ENCODE data around the gene FAM20C. TPM values are rescaled to one million over a fixed set of nuclear protein-coding genes. Genes with fewer than 3 reads are reported as not detected.
"Not testable (repeated sequence)": the region's sequence is repeated elsewhere in the genome, so short reads cannot be mapped to it uniquely, and the experiment has no call there.

FAM20C gene
- total RNA-seq, 1 donor from 2014 or later: 90.8 TPM

DNA sequence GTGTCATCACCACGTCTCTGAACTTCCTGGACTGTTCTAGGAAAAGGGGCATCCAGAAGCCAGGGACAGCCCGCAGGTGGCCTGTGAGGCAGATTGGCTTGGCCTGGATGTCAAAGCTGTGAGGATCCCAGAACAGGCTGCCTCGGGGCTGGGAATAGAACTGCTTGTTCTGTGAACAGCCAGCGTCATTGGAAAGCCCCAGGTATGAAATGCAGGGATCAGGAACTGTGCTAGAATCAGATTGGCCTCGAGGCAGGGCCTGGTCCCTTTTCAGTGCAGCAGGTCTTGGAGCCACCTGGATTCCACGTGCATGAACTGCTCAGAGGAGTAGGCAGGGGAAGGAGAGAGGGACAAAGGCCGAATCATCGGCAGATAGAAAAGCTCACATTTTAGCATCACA is 44.6 kb downstream of the FAM20C start:
- TF ChIP-seq, protein P1, sequence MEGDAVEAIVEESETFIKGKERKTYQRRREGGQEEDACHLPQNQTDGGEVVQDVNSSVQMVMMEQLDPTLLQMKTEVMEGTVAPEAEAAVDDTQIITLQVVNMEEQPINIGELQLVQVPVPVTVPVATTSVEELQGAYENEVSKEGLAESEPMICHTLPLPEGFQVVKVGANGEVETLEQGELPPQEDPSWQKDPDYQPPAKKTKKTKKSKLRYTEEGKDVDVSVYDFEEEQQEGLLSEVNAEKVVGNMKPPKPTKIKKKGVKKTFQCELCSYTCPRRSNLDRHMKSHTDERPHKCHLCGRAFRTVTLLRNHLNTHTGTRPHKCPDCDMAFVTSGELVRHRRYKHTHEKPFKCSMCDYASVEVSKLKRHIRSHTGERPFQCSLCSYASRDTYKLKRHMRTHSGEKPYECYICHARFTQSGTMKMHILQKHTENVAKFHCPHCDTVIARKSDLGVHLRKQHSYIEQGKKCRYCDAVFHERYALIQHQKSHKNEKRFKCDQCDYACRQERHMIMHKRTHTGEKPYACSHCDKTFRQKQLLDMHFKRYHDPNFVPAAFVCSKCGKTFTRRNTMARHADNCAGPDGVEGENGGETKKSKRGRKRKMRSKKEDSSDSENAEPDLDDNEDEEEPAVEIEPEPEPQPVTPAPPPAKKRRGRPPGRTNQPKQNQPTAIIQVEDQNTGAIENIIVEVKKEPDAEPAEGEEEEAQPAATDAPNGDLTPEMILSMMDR (IDR thresholded peaks at IDR 0.05): no peak
- intact Hi-C loops (cut with DNase I): no loop called here
- Histone ChIP-seq H3K27me3 (no peaks in the 10 kb centered on the region), H3K4me1 (peaks cover 25 to 39% of the 10 kb centered on the region in 2 donors), H3K27ac (no peak overlapping the region), H3K9me3 (no peaks in the 10 kb centered on the region), H3K36me3 (no peaks in the 10 kb centered on the region), H3K4me3 (no peak overlapping the region)
- DNase-seq (ENCODE audit: low spot score in 2 of 2): no peak

DNA sequence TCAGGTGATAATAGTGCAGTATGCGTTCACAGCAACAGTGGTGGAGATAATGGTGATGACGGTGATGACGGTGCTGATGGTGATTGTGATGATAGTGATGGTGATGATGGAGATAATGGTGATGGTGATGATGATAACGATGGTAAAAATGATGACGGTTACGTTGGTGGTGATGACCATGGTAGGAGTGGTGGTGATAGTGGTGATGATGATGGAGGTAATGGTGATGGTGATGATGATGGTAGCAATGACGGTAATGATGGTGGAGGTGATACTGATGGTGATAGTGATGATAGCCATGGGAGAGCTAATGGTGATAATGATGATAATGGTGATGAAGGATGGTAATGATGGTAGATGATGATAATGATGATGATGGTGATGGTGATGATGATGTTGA is 45.0 kb downstream of the FAM20C start:
- Histone ChIP-seq H3K27ac (no peak overlapping the region), H3K9me3 (no peaks in the 10 kb centered on the region), H3K4me1 (peaks cover 23 to 35% of the 10 kb centered on the region in 2 donors), H3K4me3 (no peak overlapping the region), H3K27me3 (no peaks in the 10 kb centered on the region), H3K36me3 (no peaks in the 10 kb centered on the region)
- TF ChIP-seq, protein P1 (IDR thresholded peaks at IDR 0.05): no peak
- no peak for DNase-seq (ENCODE audit: low spot score in 2 of 2)
- intact Hi-C loops (cut with DNase I): no loop called here

DNA sequence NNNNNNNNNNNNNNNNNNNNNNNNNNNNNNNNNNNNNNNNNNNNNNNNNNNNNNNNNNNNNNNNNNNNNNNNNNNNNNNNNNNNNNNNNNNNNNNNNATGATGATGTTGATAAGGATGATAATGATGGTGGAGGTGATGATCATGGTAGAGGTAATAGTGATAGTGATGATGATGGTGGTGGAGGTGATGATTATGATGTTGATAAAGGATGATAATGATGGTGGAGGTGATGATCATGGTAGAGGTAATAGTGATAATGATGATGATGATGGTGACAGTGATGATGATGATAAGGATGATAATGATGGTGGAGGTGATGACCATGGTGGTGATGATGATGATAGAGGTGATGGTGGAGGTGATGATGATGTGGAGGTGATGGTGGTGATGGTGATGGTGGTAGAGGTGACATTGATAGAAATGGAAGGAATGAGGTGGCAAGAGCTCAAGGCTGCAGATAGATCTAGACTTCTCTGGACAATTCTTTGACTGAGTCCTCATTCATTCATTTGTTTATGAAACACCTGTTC is 47.8 kb downstream of the FAM20C start:
- DNase-seq (ENCODE audit: low spot score in 2 of 2): no peak
- TF ChIP-seq, protein P1 (IDR thresholded peaks at IDR 0.05): no peak
- intact Hi-C loops (cut with DNase I): no loop called here
- Histone ChIP-seq H3K4me3 (no peak overlapping the region), H3K9me3 (no peaks in the 10 kb centered on the region), H3K27me3 (no peaks in the 10 kb centered on the region), H3K36me3 (peaks cover 0 to 8% of the 10 kb centered on the region in 2 donors), H3K27ac (no peak overlapping the region), H3K4me1 (peaks cover 8 to 11% of the 10 kb centered on the region in 2 donors)

DNA sequence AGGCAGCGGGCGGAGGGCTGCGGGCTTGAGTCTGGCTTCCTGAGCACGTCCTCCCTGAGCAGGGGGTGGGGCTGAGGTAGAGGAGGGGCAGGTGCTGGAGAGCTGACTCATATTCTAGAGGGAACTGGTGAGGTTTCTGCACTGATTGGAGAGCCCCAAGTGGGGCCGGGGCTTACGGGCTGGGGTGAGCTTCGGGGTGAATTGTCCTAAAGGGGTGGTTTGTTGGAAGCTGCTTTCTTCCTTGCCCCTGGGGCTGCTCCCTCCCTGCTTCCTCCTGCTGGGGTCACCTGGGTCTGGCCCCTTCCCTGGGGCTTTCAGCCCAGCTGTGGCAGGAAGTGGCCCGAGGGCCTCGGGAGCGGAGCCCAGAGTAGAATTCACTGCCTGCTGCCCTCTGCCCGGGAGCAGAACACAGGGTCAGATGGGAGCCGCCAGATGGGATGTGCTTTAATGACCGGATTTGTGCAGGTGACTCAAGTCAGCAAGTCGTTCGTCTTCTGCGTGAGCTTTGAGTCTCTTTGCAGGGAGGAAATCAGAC is 48.6 kb downstream of the FAM20C start:
- no peak overlapping the region for H3K4me3 ChIP-seq
- no peaks in the 10 kb centered on the region for H3K9me3 ChIP-seq
- H3K27ac ChIP-seq: no peak overlapping the region
- TF ChIP-seq, protein P1 (IDR thresholded peaks at IDR 0.05): no peak
- H3K27me3 ChIP-seq: no peaks in the 10 kb centered on the region
- H3K36me3 ChIP-seq: peaks cover 3 to 14% of the 10 kb centered on the region in 2 donors
- no peak for DNase-seq (ENCODE audit: low spot score in 2 of 2)
- intact Hi-C loops (cut with DNase I): no loop called here
- peaks cover 3 to 4% of the 10 kb centered on the region in 2 donors for H3K4me1 ChIP-seq

DNA sequence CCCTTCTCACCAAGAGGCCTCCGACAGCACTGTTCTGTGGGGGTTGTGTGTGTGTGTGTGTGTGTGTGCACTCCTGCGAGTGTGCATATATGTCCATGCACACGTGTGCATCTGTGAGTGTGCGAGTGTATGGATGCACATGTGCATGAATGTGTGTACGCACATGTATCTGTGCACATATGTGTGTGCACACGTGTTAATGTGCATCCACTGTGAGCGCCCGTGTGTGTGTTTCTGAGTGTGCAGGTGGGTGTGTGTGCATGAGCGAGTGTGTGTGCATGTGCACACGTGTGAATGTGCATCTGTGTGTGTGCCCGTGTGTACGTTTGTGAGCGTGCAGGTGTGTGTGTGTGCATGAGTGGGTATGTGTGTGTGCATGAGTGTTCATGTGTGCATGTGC is 49.1 kb downstream of the FAM20C start:
- Histone ChIP-seq H3K36me3 (peaks cover 5 to 16% of the 10 kb centered on the region in 2 donors), H3K27ac (no peak overlapping the region), H3K9me3 (no peaks in the 10 kb centered on the region), H3K4me1 (no peaks in the 10 kb centered on the region), H3K27me3 (no peaks in the 10 kb centered on the region), H3K4me3 (no peak overlapping the region)
- intact Hi-C loops (cut with DNase I): no loop called here
- TF ChIP-seq, protein P1 (IDR thresholded peaks at IDR 0.05): no peak
- no peak for DNase-seq (ENCODE audit: low spot score in 2 of 2)

DNA sequence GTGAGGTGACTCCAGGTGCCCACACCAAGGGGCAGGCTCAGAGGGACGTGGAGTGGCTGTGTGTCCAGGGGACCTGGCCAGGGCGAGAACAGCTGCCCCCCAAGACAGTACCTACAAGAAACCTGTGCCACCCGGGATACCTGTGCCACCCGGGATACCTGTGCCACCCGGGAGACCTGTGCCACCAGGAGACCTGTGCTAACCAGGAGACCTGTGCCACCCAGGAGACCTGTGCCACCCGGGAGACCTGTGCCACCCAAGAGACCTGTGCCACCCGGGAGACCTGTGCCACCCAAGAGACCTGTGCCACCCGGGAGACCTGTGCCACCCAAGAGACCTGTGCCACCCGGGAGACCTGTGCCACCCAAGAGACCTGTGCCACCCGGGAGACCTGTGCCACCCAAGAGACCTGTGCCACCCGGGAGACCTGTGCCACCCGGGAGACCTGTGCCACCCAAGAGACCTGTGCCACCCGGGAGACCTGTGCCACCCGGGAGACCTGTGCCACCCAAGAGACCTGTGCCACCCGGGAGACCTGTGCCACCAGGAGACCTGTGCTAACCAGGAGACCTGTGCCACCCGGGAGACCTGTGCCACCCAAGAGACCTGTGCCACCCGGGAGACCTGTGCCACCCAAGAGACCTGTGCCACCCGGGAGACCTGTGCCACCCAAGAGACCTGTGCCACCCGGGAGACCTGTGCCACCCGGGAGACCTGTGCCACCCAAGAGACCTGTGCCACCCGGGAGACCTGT is 50.6 kb downstream of the FAM20C start:
- H3K4me3 ChIP-seq; H3K27ac ChIP-seq; intact Hi-C loops (cut with DNase I); DNase-seq (ENCODE audit: low spot score in 2 of 2); H3K4me1 ChIP-seq; H3K9me3 ChIP-seq; H3K27me3 ChIP-seq: not testable (repeated sequence)
- H3K36me3 ChIP-seq: peaks cover 20 to 26% of the 10 kb centered on the region in 2 donors

DNA sequence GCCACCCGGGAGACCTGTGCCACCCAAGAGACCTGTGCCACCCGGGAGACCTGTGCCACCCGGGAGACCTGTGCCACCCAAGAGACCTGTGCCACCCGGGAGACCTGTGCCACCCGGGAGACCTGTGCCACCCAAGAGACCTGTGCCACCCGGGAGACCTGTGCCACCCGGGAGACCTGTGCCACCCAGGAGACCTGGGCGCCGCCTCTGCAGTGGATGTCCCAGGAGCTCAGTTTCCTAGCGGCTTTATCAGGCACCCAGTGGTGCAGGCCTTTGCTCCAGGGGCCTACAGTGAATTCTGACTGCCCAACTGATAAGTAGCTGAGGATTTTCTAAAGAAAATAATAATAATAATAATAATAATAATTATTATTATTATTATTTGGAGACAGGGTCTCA is 51.2 kb downstream of the FAM20C start:
- H3K4me3 ChIP-seq; DNase-seq (ENCODE audit: low spot score in 2 of 2); H3K27me3 ChIP-seq; intact Hi-C loops (cut with DNase I); H3K4me1 ChIP-seq; H3K27ac ChIP-seq; H3K9me3 ChIP-seq: not testable (repeated sequence)
- peaks cover 25 to 32% of the 10 kb centered on the region in 2 donors for H3K36me3 ChIP-seq
